Mammary epithelial cell (primary cell): ENCODE results near the gene SLC19A1.
"Not testable (repeated sequence)": the region's sequence is repeated elsewhere in the genome, so short reads cannot be mapped to it uniquely, and the experiment has no call there.

Experiments
- EZH2 ChIP-seq: IDR thresholded peaks from 2 replicates; pipeline ENCODE4 v1.6.1; 2012; ENCODE audit warnings: low read length, inconsistent platforms, borderline replicate concordance
- TF ChIP-seq, protein P1 (sequence below), 2 donors: IDR thresholded peaks in 1 of 2; conservative IDR thresholded peaks in 1 of 2; 2 replicates each; pipeline ENCODE4 v1.5.1; 2011 to 2012; ENCODE audit warnings: inconsistent platforms in 2 of 2, low read length in 2 of 2, mild to moderate bottlenecking in 2 of 2, control low read depth in 1 of 2, low read depth in 1 of 2; ENCODE audit not compliant: insufficient read depth in 1 of 2; ENCODE audit errors: extremely low read depth in 1 of 2

DNA sequence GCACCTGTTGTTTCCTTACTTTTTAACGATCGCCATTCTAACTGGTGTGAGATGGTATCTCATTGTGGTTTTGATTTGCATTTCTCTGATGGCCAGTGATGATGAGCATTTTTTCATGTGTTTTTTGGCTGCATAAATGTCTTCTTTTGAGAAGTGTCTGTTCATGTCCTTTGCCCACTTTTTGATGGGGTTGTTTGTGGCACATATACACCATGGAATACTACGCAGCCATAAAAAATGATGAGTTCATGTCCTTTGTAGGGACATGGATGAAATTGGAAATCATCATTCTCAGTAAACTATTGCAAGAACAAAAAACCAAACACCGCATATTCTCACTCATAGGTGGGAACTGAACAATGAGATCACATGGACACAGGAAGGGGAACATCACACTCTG is 39.0 kb downstream of the SLC19A1 start:
- TF ChIP-seq, protein P1, sequence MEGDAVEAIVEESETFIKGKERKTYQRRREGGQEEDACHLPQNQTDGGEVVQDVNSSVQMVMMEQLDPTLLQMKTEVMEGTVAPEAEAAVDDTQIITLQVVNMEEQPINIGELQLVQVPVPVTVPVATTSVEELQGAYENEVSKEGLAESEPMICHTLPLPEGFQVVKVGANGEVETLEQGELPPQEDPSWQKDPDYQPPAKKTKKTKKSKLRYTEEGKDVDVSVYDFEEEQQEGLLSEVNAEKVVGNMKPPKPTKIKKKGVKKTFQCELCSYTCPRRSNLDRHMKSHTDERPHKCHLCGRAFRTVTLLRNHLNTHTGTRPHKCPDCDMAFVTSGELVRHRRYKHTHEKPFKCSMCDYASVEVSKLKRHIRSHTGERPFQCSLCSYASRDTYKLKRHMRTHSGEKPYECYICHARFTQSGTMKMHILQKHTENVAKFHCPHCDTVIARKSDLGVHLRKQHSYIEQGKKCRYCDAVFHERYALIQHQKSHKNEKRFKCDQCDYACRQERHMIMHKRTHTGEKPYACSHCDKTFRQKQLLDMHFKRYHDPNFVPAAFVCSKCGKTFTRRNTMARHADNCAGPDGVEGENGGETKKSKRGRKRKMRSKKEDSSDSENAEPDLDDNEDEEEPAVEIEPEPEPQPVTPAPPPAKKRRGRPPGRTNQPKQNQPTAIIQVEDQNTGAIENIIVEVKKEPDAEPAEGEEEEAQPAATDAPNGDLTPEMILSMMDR (conservative IDR thresholded peaks at IDR 0.05 in 1 of 2, IDR thresholded peaks at IDR 0.05 in 1 of 2; ENCODE audit: extremely low read depth in 1 of 2, insufficient read depth in 1 of 2, low read depth in 1 of 2, low read length in 2 of 2) = not testable (repeated sequence)
- not testable (repeated sequence) for TF ChIP-seq EZH2
